GM18873 (cell line): ENCODE measurements around the gene ALDH18A1.
"Not testable (repeated sequence)": the region's sequence is repeated elsewhere in the genome, so short reads cannot be mapped to it uniquely, and the experiment has no call there.

Source experiments
- ATAC-seq: cut with Tn5 transposase; IDR thresholded peaks from one replicate; pipeline ENCODE4 v1.9.1; 2021; ENCODE audit warnings: mild to moderate bottlenecking, moderate library complexity, moderate number of reproducible peaks; ENCODE audit not compliant: unreplicated experiment, low FRiP score

ALDH18A1 gene

DNA sequence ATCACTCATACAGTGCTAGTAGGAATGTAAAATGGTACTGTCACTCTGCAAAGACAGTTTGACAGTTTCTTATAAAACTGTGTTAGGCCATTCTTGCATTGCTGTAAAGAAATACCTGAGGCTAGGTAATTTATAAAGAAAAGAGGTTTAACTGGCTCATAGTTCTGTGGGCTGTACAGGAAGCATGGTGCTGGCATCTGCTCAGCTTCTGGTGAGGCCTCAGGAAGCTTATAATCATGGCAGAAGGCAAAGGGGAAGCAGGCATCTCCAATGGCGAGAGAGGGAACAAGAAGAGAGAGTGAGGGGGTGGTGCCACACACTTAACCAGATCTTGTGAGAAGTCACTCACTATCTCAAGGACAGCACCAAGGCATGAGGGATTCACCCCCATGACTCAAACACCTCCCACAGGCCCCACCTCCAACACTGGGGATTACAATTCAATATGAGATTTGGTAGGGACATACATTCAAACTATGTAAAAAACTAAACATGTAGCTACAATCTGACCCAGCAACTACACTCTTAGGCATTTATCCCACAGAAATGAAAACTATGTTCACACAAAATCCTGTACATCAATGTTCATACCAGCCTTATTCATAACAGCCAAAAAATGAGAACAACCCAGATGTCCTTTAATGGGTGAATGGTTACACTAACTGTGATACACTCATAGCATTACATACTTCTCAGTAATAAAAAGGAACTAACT is 5.0 kb downstream of the ALDH18A1 start:
- ATAC-seq: no peak

DNA sequence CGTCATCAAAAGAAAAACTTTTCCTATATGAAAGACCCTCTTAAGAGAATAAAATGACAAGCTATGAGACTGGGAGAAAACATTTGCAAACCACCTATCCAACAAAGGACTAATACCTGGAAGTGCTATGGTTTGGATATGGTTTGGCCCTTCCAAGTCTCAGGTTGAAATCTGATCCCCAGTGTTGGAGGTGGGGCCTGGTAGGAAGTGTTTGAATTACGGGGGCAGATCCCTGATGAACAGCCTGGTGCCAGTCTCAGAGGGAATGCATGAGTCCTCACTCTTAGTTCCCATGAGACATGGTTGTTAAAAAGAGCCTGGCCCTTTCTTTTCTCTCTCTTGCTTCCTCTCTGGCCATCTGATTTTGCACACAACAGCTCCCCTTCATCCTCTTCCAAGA is 6.3 kb downstream of the ALDH18A1 start:
- no peak for ATAC-seq

DNA sequence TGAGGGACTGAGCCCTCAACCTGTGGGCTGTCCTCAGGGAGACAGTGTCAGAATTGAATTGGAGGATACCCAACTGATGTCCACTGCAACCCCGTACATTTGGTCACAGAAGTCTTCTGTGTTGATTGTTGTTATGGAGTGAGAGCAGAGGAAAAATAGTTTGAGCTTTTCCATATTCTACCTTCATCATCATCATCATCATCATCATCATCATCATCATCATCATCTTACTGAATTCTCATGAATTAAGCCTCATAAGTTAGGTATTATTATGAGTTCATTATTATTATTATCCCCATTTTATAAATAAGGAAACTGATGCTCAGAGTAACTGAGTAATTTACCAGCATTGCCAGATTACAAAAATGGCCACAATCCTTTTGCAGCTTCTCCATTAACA is 8.4 kb downstream of the ALDH18A1 start:
- ATAC-seq: no peak

DNA sequence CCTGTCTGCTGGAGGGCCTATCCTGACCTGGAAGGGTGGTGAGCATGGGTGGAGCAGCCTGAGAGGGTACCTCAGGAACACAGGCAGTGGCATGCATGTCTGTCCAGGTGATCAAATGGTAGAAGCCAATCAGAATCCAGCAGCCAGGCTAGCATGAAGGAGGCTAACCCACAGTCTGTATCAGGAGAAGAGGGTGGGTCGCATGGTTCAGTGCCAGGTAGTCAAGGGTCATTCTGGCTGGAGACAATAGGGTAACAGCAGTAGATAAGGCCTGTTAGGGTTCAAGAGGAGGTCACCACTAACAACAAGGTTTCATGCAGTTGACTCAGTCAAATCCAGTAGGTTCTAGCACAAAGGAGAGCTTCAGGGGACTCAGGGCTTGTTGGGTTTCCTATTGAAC is 10.4 kb downstream of the ALDH18A1 start:
- ATAC-seq: no peak

GRCh38 chr10:95644901-95645300 is 11.6 kb downstream of the ALDH18A1 start:
- ATAC-seq: no peak

- ATAC-seq: no peak
Measured at GRCh38 chr10:95640891-95641315, 15.6 kb downstream of the ALDH18A1 start.

DNA sequence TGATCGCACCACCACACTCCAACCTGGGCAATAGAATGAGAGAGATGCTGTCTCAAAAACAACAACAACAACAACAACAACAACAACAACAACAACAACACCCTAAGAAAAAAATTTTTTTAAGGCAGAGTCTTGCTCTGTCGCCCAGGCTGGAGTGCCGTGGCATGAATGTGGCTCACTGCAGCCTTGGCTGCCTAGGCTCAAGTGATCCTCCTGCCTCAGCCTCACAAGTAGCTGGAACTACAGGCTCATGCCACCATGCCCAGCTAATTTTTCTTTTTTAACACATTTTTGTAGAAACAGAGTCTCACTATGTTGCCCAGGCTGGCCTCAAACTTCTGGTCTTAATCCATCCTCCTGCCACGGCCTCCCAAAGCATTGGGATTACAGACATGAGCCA is 18.6 kb downstream of the ALDH18A1 start:
- ATAC-seq: no peak

DNA sequence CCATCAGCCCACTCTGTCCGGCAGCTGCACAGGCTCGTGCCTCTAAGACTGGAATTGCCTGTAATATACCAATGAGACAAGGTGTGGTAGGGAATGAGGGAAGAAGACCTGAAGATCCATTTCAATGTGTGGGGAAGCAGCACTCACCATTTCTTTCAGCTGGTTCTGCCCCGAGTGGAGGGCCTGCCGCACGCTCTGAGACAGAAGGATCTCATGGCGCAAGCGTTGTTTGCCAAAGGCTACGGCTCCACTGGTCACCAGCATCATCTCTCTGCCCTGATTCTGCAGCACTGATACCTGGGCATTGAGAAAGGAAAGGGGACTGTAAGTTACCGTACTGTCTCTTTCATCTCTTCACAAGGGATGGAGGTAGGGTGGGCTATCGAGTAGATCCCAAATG is 19.4 kb downstream of the ALDH18A1 start:
- ATAC-seq: no peak

DNA sequence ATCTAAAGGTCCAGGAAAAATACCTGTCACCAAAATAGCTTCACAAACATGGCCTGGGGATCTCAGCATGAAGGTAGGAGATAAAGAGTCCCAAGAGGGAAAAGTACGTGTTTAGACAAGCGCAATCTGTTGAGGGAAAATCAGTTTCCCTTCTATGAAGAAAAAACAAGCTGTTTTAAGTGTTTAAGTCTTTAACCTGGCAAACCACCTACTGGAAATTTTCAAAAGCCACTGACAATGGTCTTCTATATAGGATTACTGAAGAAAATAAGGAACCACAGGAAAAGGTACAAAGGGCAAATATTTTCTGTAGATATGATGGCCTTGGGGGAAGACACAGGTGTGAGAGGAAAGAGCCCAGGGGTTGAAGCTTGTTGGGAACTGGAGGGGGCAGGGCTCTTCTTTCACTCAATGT is 21.2 kb downstream of the ALDH18A1 start:
- no peak for ATAC-seq

DNA sequence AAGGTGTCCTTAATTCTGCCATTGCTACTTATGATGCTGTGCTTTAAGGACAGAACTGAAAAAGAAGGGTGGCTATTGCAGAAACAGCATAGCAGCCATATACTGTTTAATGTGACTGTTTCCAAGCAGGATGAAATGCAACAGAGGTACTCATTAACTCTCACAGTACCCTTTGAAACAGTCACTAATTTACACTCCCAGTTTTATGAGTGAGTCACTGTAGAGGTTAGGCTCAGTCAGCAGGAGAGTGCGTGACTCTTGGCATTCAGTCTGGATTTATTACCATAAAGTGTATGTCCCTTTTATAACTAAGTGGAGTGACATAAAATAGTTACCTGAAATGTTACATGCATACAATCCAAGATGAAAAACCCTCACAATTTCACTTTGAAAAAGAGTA is 27.7 kb downstream of the ALDH18A1 start:
- no peak for ATAC-seq

DNA sequence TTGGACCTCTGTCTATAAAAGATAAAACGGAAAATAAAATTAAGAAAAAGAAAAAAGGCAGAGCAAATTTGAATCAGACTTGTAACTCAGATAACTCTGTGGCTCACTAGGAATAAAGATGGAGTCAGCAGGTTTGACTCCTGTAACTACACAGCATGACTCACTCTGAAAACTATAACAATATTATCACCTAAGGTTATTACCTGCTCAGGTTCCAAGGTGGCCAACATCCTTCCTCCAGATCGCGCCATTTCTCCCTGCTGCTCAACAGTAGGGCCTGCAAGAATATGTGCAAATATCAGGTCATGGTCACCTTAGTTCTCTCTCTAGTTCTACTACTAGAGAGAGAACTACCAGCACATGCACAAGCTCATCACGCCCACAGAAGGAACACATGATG is 30.0 kb downstream of the ALDH18A1 start:
- no peak for ATAC-seq

DNA sequence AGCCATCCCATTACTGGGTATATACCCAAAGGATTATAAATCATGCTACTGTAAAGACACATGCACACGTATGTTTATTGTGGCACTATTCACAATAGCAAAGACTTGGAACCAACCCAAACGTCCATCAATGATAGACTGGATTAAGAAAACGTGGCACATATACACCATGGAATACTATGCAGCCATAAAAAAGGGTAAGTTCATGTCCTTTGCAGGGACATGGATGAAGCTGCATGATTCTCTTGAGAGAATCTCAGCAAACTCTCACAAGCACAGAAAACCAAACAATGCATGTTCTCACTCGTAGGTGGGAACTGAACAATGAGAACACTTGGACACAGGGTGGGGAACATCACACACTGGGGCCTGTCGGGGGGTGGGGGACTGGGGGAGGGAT is 36.1 kb downstream of the ALDH18A1 start:
- not testable (repeated sequence) for ATAC-seq

- ATAC-seq: no peak
Measured at GRCh38 chr10:95618101-95618500, 38.4 kb downstream of the ALDH18A1 start.

DNA sequence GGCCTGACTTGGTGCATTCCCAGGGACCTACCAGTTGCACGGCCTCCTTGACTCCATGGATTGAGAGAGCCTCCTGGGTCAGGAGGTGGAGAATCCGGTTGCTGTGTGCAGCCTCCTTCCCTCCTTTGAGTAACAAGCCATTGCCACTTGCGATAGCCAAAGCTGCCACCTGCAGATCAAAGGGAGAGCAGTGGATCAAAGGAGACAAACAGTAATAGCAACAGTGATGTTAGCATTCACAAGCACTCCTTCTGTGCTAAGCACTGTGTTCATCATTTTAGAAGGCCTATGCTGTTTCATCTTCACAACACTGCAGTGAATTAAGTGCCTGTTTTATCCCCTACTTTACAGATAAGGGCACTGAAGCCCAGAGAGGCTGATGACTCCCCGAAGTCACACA is 40.1 kb downstream of the ALDH18A1 start:
- ATAC-seq: no peak

DNA sequence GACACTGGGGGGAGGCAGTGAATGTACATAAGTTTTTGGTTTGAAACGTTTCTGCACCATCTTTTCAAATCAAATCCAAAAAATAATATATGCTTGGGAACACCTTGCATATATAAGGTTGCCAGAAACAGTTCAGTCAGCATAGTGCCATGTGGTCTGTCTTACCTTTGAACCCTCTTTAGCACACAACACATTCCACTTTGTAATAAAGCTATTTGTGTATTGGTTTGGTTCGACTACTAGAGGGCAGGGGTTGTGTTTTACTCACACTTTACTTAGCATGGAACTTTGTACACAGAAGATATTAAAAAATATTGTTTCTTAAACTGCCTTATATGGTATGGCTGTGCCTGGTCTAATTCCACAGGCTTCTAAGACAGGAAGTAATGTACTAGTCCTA is 43.2 kb downstream of the ALDH18A1 start:
- ATAC-seq: no peak

- no peak for ATAC-seq
Measured at GRCh38 chr10:95610727-95611126, 45.8 kb downstream of the ALDH18A1 start.

- no peak for ATAC-seq
Measured at GRCh38 chr10:95606922-95607321, 49.6 kb downstream of the ALDH18A1 start.

- ATAC-seq: no peak
Measured at GRCh38 chr10:95605163-95605562, 51.3 kb downstream of the ALDH18A1 start.

DNA sequence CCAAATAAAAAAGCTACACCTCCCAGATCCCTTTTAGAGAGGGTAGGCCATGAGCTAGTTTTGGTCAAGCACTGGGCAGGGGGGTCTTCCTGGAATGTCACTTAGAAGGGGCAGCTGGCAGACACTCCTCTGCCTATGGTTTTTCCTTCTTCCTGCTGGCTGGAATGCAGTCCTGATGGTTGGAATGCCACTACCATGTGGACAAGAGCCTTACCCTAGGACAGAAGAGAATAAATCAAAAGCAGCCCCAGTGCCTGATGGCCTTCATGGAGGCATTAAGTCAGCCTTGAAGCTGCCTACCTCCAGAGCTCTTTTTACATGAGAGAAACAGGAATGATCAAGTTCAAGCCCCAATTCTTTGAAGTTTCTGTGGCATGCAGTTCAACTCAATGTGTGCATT is 51.9 kb downstream of the ALDH18A1 start:
- no peak for ATAC-seq

DNA sequence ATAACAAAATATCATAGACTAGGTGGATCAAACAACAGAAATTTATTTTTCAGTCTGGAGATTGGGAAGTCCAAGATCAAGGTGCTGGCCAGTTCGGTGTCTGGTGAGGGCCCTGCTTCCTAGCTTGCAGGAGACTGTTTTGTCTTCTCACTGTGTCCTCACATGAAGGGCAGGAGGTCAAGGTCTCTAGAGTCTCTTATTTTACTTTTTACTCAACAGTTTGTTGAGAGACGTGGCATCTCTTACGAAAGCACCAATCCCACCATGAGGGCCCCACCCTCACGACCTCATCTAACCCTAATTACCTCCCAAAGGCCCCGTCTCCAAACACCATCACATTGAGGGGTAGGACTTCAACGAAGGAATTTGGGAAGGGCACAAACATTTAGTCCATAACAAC is 54.1 kb downstream of the ALDH18A1 start:
- ATAC-seq: no peak

DNA sequence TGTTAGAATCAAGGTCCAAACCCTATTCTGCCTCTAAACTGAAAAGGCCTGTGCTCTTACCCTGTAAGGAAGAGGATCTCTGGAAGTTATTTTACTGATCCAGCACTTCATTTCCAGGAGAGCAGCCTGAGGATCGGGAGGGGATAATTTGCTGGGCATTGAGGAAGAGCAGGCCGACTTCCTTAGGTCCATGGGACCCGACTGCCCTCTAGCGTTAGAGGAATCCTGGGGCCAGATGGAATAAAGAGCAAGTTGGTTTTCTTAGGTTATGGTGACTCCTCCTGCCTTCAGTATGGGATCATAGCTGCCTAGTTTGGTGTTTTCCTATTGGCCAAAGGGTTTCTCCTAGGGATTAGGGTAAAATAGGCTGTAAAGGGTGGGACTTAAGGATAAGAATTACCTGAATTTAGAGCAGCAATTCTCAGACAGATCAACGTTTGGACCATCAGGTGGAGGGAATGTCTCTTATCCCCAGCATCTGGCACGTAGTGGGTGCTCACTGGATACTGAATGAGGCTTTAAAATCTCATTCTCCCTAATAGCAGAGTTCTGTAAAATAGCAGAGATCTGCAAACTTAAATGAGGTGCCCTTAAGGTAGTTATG is 55.3 kb downstream of the ALDH18A1 start:
- no peak for ATAC-seq

GRCh38 chr10:95600158-95600557 is 56.4 kb downstream of the ALDH18A1 start:
- no peak for ATAC-seq
